HepG2 (cell line): ENCODE results near the gene SPATA25. TPM values are rescaled to one million over a fixed set of nuclear protein-coding genes. Genes with fewer than 3 reads are reported as not detected.

Experiments used
- ARID2 ChIP-seq: sonication (generic); formaldehyde crosslinking; IDR thresholded peaks from 2 replicates; pipeline ENCODE4 v1.8.1; 2022; ENCODE audit warnings: mild to moderate bottlenecking, missing genetic modification reagents, borderline replicate concordance
- EED ChIP-seq: sonication (generic); formaldehyde crosslinking; IDR thresholded peaks from 2 replicates; pipeline ENCODE4 v1.5.0; 2020; ENCODE audit warnings: mild to moderate bottlenecking, missing genetic modification reagents
- ELF1 ChIP-seq: sonication (generic); formaldehyde crosslinking; IDR thresholded peaks from 2 replicates; pipeline ENCODE4 v1.4.0; 2020; ENCODE audit warnings: missing genetic modification reagents
- ERF ChIP-seq: IDR thresholded peaks from 2 replicates; pipeline ENCODE4 v1.6.1; 2018; ENCODE audit warnings: missing biosample characterization, missing genetic modification reagents
- FOSL1 ChIP-seq: sonication (generic); formaldehyde crosslinking; IDR thresholded peaks from 2 replicates; pipeline ENCODE4 v1.9.0; 2021; ENCODE audit warnings: missing genetic modification reagents, borderline replicate concordance
- GZF1 ChIP-seq: sonication (generic); formaldehyde crosslinking; IDR thresholded peaks from 2 replicates; pipeline ENCODE4 v1.5.1; 2020; ENCODE audit warnings: mild to moderate bottlenecking, missing genetic modification reagents
- HOXA7 ChIP-seq: sonication (generic); formaldehyde crosslinking; IDR thresholded peaks from 2 replicates; pipeline ENCODE4 v1.8.1; 2022; ENCODE audit warnings: mild to moderate bottlenecking, missing genetic modification reagents, moderate library complexity
- JUNB ChIP-seq: sonication (generic); formaldehyde crosslinking; IDR thresholded peaks from 2 replicates; pipeline ENCODE4 v1.8.0; 2022; ENCODE audit warnings: missing genetic modification reagents, mild to moderate bottlenecking, borderline replicate concordance
- NAIF1 ChIP-seq: sonication (generic); formaldehyde crosslinking; IDR thresholded peaks from 2 replicates; pipeline ENCODE4 v1.5.0; 2020; ENCODE audit warnings: mild to moderate bottlenecking, missing genetic modification reagents, borderline replicate concordance
- NFE2 ChIP-seq: sonication (generic); formaldehyde crosslinking; IDR thresholded peaks from 2 replicates; pipeline ENCODE4 v1.4.0; 2020; ENCODE audit warnings: missing genetic modification reagents
- SMARCE1 ChIP-seq: fragments of 450-650 bp; IDR thresholded peaks from 2 replicates; pipeline ENCODE4 v1.6.1; 2017; ENCODE audit warnings: borderline replicate concordance
- TAF15 ChIP-seq: fragments of 200-400 bp; formaldehyde crosslinking; IDR thresholded peaks from one replicate; pipeline ENCODE4 v1.6.1; 2018; ENCODE audit warnings: mild to moderate bottlenecking, low read depth, low read length; ENCODE audit not compliant: poor library complexity, severe bottlenecking
- U2AF2 ChIP-seq: fragments of 200-400 bp; formaldehyde crosslinking; IDR thresholded peaks from 2 replicates; pipeline ENCODE4 v1.6.1; 2017; ENCODE audit warnings: low read depth, mild to moderate bottlenecking, low read length
- ZMYM4 ChIP-seq: sonication (generic); formaldehyde crosslinking; IDR thresholded peaks from 2 replicates; pipeline ENCODE4 v1.8.1; 2023; ENCODE audit warnings: mild to moderate bottlenecking, missing genetic modification reagents
- ZNF138 ChIP-seq: sonication (generic); formaldehyde crosslinking; IDR thresholded peaks from 2 replicates; pipeline ENCODE4 v1.5.0; 2020; ENCODE audit warnings: mild to moderate bottlenecking, low read depth, missing genetic modification reagents
- ZNF510 ChIP-seq: sonication (generic); formaldehyde crosslinking; IDR thresholded peaks from 2 replicates; pipeline ENCODE4 v1.4.0; 2020; ENCODE audit warnings: low read depth, mild to moderate bottlenecking, missing genetic modification reagents
- ZNF747 ChIP-seq: sonication (generic); formaldehyde crosslinking; IDR thresholded peaks from 2 replicates; pipeline ENCODE4 v1.8.1; 2023; ENCODE audit warnings: missing genetic modification reagents, mild to moderate bottlenecking, borderline replicate concordance
- ZNF781 ChIP-seq: sonication (generic); formaldehyde crosslinking; IDR thresholded peaks from 2 replicates; pipeline ENCODE4 v1.5.1; 2020; ENCODE audit warnings: borderline replicate concordance, mild to moderate bottlenecking, missing genetic modification reagents; ENCODE audit errors: not compliant biosample characterization
- ZNF816 ChIP-seq: sonication (generic); formaldehyde crosslinking; IDR thresholded peaks from 2 replicates; pipeline ENCODE4 v1.8.0; 2022; ENCODE audit warnings: missing genetic modification reagents, mild to moderate bottlenecking, borderline replicate concordance
- polyA plus RNA-seq, 8 experiments: library from polyadenylated mRNA; depleted of rRNA in 3 of 8; stranded (reverse) in 7 of 8; unstranded in 1 of 8; fragments of >200 nt; fragmentation: Illumina TruSeq in 4 of 8; extraction: Trizol in 4 of 8; gene quantifications; 2 replicates each; pipeline versions ENCODE4 v1.2.1 to v1.2.3, GENCODE V29; 2011 to 2016; ENCODE audit warnings: low read depth in 4 of 8, missing spikeins in 1 of 8, mixed read lengths in 1 of 8; ENCODE audit not compliant: insufficient read depth in 1 of 8
- total RNA-seq, 5 experiments: library from RNA; depleted of rRNA; stranded (reverse); fragments of >200 nt; fragmentation: Illumina TruSeq; extraction: Trizol; gene quantifications; 2 replicates each; pipeline ENCODE4 v1.2.3, GENCODE V29; 2016; ENCODE audit warnings: low read depth in 1 of 5
- TF ChIP-seq, protein P1 (sequence below): sonication (generic); formaldehyde crosslinking; IDR thresholded peaks from 2 replicates; pipeline ENCODE4 v1.5.1; 2020; ENCODE audit warnings: missing genetic modification reagents, mild to moderate bottlenecking, borderline replicate concordance
- TF ChIP-seq, protein P2 (sequence below): IDR thresholded peaks from 2 replicates; pipeline ENCODE4 v1.6.1; 2016; ENCODE audit warnings: low read depth
- TF ChIP-seq, protein P3 (sequence below): sonication (generic); formaldehyde crosslinking; IDR thresholded peaks from 2 replicates; pipeline ENCODE4 v1.9.0; 2021; ENCODE audit warnings: missing genetic modification reagents, borderline replicate concordance

The SPATA25 gene
- total and polyA plus RNA-seq, 2 of the 13 experiments (the other 11 are each of a cell fraction or from before 2014, with no cell fraction given) = 4.8 to 7.6 TPM

DNA sequence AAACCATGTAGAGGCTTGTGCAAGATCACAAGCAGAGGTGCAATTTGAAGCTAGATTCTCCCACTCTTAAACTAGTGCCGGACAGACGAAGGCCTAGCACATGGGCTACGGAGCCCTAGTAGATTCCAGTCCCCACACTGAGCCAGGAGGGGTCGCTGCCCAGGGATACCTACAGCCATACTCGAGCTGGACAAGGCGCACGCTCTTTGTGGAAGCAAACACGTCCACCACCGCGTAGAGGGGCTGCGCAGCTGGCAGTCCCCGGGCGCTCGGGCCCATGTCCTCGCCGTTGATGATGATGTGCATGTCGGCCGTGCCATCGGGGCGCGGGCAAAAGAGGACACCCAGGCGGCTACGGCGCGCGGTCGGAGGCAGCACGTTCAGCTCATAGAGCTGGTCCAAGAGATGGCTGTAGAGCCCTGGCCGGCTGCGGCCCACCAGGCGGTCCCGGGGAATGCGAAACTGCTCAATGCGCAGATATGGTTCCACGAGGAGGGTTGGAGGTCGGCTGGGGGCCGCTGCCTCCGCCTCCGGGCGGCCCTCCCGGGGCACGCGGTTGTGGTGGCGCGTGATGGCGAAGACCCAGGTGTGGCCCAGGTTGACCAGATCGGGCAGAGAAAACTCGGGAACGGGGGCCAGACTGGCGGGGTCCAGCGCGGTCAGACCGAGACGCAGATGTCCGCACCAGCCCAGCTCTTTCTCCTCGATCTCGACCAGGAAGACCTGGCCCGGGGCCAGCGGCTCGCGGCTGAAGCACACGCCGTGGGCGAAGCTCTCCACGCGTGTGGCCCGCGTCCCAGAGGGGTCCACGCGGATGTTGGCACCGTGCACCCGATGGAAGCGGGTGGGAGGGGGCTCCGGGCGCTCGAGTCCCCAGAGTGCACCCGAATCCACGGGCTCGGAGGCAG, 2.9 kb upstream of the SPATA25 start (continued):
- TF ChIP-seq ERF (CRISPR knock-in tag) (peak; percentile 88; the same call in 1 of the 2 replicates), U2AF2 (no peak), SMARCE1 (no peak), HOXA7 (no peak), GZF1 (CRISPR knock-in tag) (no peak), NFE2 (CRISPR knock-in tag) (peak; percentile 22; the same call in 1 of the 2 replicates), ZNF781 (CRISPR knock-in tag) (peak; percentile 18), ARID2 (CRISPR knock-in tag) (no peak), ZMYM4 (CRISPR knock-in tag) (peak; percentile 73), JUNB (CRISPR knock-in tag) (no peak), NAIF1 (CRISPR knock-in tag) (no peak), ELF1 (CRISPR knock-in tag) (peak; percentile 49), ZNF816 (no peak; the same call in 1 of the 2 replicates), ZNF747 (CRISPR knock-in tag) (no peak; the same call in 1 of the 2 replicates), ZNF138 (CRISPR knock-in tag) (0 out of 2 replicates have a peak, but pooled peaks have one; percentile 55), ZNF510 (no peak), TAF15 (peak; percentile 45), EED (CRISPR knock-in tag) (no peak; the same call in 1 of the 2 replicates), FOSL1 (CRISPR knock-in tag) (no peak)
- TF ChIP-seq, protein P1, sequence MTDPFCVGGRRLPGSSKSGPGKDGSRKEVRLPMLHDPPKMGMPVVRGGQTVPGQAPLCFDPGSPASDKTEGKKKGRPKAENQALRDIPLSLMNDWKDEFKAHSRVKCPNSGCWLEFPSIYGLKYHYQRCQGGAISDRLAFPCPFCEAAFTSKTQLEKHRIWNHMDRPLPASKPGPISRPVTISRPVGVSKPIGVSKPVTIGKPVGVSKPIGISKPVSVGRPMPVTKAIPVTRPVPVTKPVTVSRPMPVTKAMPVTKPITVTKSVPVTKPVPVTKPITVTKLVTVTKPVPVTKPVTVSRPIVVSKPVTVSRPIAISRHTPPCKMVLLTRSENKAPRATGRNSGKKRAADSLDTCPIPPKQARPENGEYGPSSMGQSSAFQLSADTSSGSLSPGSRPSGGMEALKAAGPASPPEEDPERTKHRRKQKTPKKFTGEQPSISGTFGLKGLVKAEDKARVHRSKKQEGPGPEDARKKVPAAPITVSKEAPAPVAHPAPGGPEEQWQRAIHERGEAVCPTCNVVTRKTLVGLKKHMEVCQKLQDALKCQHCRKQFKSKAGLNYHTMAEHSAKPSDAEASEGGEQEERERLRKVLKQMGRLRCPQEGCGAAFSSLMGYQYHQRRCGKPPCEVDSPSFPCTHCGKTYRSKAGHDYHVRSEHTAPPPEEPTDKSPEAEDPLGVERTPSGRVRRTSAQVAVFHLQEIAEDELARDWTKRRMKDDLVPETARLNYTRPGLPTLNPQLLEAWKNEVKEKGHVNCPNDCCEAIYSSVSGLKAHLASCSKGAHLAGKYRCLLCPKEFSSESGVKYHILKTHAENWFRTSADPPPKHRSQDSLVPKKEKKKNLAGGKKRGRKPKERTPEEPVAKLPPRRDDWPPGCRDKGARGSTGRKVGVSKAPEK (CRISPR knock-in tag) = no peak
- TF ChIP-seq, protein P2, sequence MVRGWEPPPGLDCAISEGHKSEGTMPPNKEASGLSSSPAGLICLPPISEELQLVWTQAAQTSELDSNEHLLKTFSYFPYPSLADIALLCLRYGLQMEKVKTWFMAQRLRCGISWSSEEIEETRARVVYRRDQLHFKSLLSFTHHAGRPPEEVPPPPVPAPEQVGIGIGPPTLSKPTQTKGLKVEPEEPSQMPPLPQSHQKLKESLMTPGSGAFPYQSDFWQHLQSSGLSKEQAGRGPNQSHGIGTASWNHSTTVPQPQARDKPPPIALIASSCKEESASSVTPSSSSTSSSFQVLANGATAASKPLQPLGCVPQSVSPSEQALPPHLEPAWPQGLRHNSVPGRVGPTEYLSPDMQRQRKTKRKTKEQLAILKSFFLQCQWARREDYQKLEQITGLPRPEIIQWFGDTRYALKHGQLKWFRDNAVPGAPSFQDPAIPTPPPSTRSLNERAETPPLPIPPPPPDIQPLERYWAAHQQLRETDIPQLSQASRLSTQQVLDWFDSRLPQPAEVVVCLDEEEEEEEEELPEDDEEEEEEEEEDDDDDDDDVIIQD = peak; percentile 85
- TF ChIP-seq, protein P3, sequence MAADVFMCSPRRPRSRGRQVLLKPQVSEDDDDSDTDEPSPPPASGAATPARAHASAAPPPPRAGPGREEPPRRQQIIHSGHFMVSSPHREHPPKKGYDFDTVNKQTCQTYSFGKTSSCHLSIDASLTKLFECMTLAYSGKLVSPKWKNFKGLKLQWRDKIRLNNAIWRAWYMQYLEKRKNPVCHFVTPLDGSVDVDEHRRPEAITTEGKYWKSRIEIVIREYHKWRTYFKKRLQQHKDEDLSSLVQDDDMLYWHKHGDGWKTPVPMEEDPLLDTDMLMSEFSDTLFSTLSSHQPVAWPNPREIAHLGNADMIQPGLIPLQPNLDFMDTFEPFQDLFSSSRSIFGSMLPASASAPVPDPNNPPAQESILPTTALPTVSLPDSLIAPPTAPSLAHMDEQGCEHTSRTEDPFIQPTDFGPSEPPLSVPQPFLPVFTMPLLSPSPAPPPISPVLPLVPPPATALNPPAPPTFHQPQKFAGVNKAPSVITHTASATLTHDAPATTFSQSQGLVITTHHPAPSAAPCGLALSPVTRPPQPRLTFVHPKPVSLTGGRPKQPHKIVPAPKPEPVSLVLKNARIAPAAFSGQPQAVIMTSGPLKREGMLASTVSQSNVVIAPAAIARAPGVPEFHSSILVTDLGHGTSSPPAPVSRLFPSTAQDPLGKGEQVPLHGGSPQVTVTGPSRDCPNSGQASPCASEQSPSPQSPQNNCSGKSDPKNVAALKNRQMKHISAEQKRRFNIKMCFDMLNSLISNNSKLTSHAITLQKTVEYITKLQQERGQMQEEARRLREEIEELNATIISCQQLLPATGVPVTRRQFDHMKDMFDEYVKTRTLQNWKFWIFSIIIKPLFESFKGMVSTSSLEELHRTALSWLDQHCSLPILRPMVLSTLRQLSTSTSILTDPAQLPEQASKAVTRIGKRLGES (CRISPR knock-in tag) = peak; percentile 42; the same call in 1 of the 2 replicates
